Spinal cord (tissue), 10 donors: ENCODE results near the gene TLR1. TPM values are rescaled to one million over a fixed set of nuclear protein-coding genes. Genes with fewer than 3 reads are reported as not detected.
A peak's percentile ranks its signal among the peaks of the same experiment; 100 is the strongest.

Experiments
- DNase-seq, 6 donors: peaks; one replicate each; pipeline versions ENCODE4 v3.0.0 to v3.0.0-alpha.2; 2013 to 2015; ENCODE audit warnings: low spot score in 6 of 6, low read depth in 4 of 6
- H3K27ac ChIP-seq: one replicate; pipeline ENCODE4 v1.5.1; 2013; ENCODE audit warnings: low read depth, low read length, control low read depth
- H3K27me3 ChIP-seq: one replicate; pipeline ENCODE4 v1.6.1; 2013; ENCODE audit warnings: low read length; ENCODE audit not compliant: control insufficient read depth, insufficient read depth
- H3K36me3 ChIP-seq: one replicate; pipeline ENCODE4 v1.6.1; 2013; ENCODE audit warnings: low read length; ENCODE audit not compliant: control insufficient read depth, insufficient read depth
- H3K4me1 ChIP-seq: one replicate; pipeline ENCODE4 v1.6.1; 2013; ENCODE audit warnings: low read length; ENCODE audit not compliant: control insufficient read depth, insufficient read depth
- H3K4me3 ChIP-seq: one replicate; pipeline ENCODE4 v1.5.1; 2013; ENCODE audit warnings: low read depth, low read length, control low read depth
- H3K9me3 ChIP-seq: one replicate; pipeline ENCODE4 v1.6.1; 2013; ENCODE audit warnings: low read length; ENCODE audit not compliant: control insufficient read depth, insufficient read depth
- WGBS: methylation state at CpG from one replicate; pipeline ENCODE4 v1.1.5; 2013; ENCODE audit warnings: missing lambda C conversion rate; ENCODE audit not compliant: insufficient coverage; 5-methylcytosine and 5-hydroxymethylcytosine counted together
- long read RNA-seq, 4 donors: transcript quantifications; one replicate each; lab custom pipeline, GENCODE V29; 2026
- polyA plus RNA-seq, 2 donors: library from polyadenylated mRNA; unstranded; fragments of 120-200 nt; gene quantifications; one replicate each; pipeline ENCODE4 v1.2.1, GENCODE V29; 2013; ENCODE audit not compliant: insufficient read length in 2 of 2
- total RNA-seq, 2 donors: library from RNA; depleted of rRNA in 1 of 2; stranded (reverse); fragments of 120-200 nt in 1 of 2; fragments of >200 nt in 1 of 2; gene quantifications; one replicate each; pipeline versions ENCODE4 v1.2.3 to v1.2.4, GENCODE V29; 2013 to 2014
- donor health status: healthy.

Gene TLR1
- total RNA-seq (10 to 100 TPM; 11.0 to 32.2 TPM), polyA plus RNA-seq (1 to 10 TPM; 3.7 to 5.7 TPM)
- long read RNA-seq, donor 1, result 0 reads
- long read RNA-seq, donor 2, result 0 reads
- long read RNA-seq, donor 3, partial matches to known transcripts, result 0 of 2 reads
- long read RNA-seq, donor 3, other reads (novel, unspliced or antisense), result 0 of 2 reads
- long read RNA-seq, donor 4, result 0 reads

DNA sequence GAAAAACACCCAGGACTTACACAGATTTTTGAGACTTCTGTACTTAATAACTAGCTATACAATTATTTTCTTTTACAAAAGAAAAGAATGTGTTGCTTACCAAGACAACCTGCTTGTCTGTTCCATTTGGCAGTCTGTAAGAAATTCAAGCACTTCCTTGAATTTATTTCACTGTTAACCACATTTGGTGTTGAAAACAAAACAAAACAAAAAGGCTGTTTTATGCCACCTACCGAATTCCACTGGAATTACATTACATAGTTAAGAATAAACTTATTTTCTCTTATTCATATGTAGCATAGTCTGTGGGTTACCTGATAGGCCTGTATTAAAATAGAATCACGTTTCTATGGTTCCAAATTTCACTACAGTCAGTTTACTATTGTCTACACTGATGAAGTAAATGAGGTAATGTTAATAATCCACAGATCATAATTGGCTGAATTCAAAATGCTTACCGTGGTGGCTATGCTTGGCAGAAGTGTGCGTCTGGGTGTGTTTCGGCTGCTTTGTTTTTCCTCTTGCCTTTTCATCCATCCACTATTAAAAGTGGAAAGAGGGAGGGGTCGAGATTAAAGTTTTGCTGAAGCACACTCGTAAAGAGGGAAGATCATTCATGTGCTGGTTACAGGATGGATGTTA, at the start of gene TLR1:
Gene TLR1, minus strand, starts transcription at position 138 of the 642 bp plus-strand sequence. CDS start 5,960 bp downstream, outside the sequence.
- 60% methylated on average over 1 of the region's 7 CpGs for WGBS
- H3K36me3 ChIP-seq, result no peaks in the 10 kb centered on the region
- no peaks in the 10 kb centered on the region for H3K4me1 ChIP-seq
- no peaks in the 10 kb centered on the region for H3K27me3 ChIP-seq
- peak within 1 kb of the TSS; percentile 59 for H3K27ac ChIP-seq
- peak in 4 of 6 donors; percentile 13 to 74 (median 45) for DNase-seq
- peaks cover 6% of the 10 kb centered on the region for H3K9me3 ChIP-seq
- H3K4me3 ChIP-seq, result peak within 1 kb of the TSS; percentile 14

DNA sequence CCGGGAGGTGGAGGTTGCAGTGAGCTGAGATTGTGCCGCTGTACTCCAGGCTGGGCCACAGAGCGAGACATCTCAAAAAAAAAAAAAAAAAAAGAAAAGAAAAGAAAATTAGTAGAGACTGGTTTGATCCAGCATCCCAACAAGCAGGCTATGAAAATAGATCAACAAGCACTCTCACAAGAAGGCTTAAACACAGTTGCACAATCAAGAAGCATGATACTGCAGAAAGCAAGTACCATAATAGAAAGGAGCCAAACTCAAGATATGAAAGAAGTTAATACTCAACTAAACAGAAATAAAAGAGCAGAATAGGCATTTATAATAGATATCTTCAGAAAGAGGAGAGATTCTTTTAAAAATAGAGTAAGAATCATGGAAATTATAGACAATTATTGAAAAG, 41.4 kb upstream of the TLR1 start:
- DNase-seq, result no peak
- H3K36me3 ChIP-seq, result no peaks in the 10 kb centered on the region
- H3K4me3 ChIP-seq, result no peak overlapping the region
- H3K27ac ChIP-seq, result no peak overlapping the region
- H3K9me3 ChIP-seq, result no peaks in the 10 kb centered on the region
- no CpG with 5 or more reads among the region's 3 CpGs for WGBS
- H3K4me1 ChIP-seq, result no peaks in the 10 kb centered on the region
- H3K27me3 ChIP-seq, result no peaks in the 10 kb centered on the region

- WGBS, result 21% methylated on average over 4 of the region's 4 CpGs
- H3K27me3 ChIP-seq, result no peaks in the 10 kb centered on the region
- no peaks in the 10 kb centered on the region for H3K4me1 ChIP-seq
- H3K27ac ChIP-seq, result no peak overlapping the region
- H3K9me3 ChIP-seq, result no peaks in the 10 kb centered on the region
- no peak for DNase-seq
- H3K36me3 ChIP-seq, result no peaks in the 10 kb centered on the region
- H3K4me3 ChIP-seq, result no peak overlapping the region
Measured at GRCh38 chr4:38842994-38843393, 38.4 kb upstream of the TLR1 start.

DNA sequence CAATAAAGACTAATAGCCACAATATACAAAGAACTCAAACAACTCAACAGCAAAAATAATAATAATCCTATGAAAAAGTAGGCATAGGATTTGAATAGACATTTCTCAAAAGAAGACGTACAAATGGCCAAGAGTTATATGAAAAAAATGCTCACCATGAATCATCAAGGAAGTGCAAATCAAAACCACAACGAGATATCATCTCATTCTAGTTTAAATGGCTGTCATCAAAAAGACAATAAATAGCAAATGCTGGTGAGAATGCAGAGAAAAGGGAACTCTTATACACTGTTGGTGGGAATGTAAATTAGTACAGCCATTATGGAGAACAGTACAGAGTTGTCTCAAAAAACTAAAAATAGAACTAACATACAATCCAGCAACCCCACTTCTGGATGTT, 33.3 kb upstream of the TLR1 start:
- no peaks in the 10 kb centered on the region for H3K4me1 ChIP-seq
- DNase-seq, result no peak
- no peak overlapping the region for H3K27ac ChIP-seq
- no peaks in the 10 kb centered on the region for H3K27me3 ChIP-seq
- no CpG with 5 or more reads among the region's 2 CpGs for WGBS
- peaks cover 8% of the 10 kb centered on the region for H3K9me3 ChIP-seq
- no peaks in the 10 kb centered on the region for H3K36me3 ChIP-seq
- H3K4me3 ChIP-seq, result no peak overlapping the region

DNA sequence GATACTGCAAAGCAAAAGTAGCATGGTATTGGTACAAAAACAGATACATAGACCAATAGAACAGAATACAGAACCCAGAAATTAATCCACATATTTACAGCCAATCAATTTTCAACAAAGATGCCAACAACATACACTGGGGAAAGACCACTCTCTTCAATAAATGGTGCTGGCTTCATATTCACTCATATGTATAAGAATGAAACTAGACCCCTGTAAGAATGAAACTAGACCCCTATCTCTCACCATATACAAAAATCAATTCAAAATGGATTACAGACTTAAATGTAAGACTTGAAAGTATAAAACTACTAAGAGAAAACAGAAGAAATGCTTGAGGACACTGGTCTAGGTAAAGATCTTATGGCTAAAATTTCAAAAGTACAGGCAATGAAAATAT, 32.7 kb upstream of the TLR1 start:
- Histone ChIP-seq H3K4me1 (no peaks in the 10 kb centered on the region), H3K36me3 (no peaks in the 10 kb centered on the region), H3K27me3 (no peaks in the 10 kb centered on the region), H3K27ac (no peak overlapping the region), H3K9me3 (peaks cover 8% of the 10 kb centered on the region), H3K4me3 (no peak overlapping the region)
- DNase-seq, result no peak

GRCh38 chr4:38834570-38834969, 30.0 kb upstream of the TLR1 start:
- H3K4me3 ChIP-seq, result no peak overlapping the region
- H3K36me3 ChIP-seq, result no peaks in the 10 kb centered on the region
- H3K4me1 ChIP-seq, result no peaks in the 10 kb centered on the region
- H3K27ac ChIP-seq, result no peak overlapping the region
- H3K9me3 ChIP-seq, result peaks cover 8% of the 10 kb centered on the region
- WGBS, result no CpG with 5 or more reads among the region's 4 CpGs
- no peaks in the 10 kb centered on the region for H3K27me3 ChIP-seq
- no peak for DNase-seq

- no peak overlapping the region for H3K27ac ChIP-seq
- no peak for DNase-seq
- no peaks in the 10 kb centered on the region for H3K36me3 ChIP-seq
- H3K4me1 ChIP-seq, result no peaks in the 10 kb centered on the region
- H3K27me3 ChIP-seq, result no peaks in the 10 kb centered on the region
- H3K9me3 ChIP-seq, result peaks cover 8% of the 10 kb centered on the region
- H3K4me3 ChIP-seq, result no peak overlapping the region
- 87% methylated on average over 7 of the region's 7 CpGs for WGBS
Measured at GRCh38 chr4:38832624-38833528, 28.3 kb upstream of the TLR1 start.

DNA sequence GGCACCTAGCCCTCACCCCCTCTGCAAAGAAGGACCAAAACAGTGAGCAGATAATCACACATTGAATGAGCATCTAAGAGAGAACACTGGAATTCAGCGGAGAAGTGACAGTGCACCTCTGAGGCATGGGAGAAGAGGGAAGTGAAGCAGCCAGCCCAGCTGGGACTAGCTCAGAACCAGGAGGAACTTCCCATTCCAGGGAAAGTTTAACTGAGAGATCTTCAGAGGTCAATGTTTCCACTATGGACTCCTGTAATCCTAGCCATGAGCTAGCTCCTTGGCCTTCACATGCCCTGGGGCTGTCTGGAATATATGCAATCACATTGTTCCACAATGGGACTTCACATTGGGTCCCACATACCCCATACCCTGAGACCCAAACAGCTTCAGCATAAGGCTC, 27.6 kb upstream of the TLR1 start:
- 100% methylated on average over 1 of the region's 1 CpG for WGBS
- H3K27ac ChIP-seq, result no peak overlapping the region
- H3K27me3 ChIP-seq, result no peaks in the 10 kb centered on the region
- no peak for DNase-seq
- H3K9me3 ChIP-seq, result peaks cover 8% of the 10 kb centered on the region
- H3K4me1 ChIP-seq, result no peaks in the 10 kb centered on the region
- H3K4me3 ChIP-seq, result no peak overlapping the region
- H3K36me3 ChIP-seq, result no peaks in the 10 kb centered on the region

GRCh38 chr4:38831653-38832052, 27.1 kb upstream of the TLR1 start:
- Histone ChIP-seq H3K36me3 (no peaks in the 10 kb centered on the region), H3K27ac (no peak overlapping the region), H3K4me3 (no peak overlapping the region), H3K4me1 (no peaks in the 10 kb centered on the region), H3K9me3 (peaks cover 8% of the 10 kb centered on the region), H3K27me3 (no peaks in the 10 kb centered on the region)
- DNase-seq, result no peak
